Esophagus squamous epithelium (tissue), 4 donors: ENCODE measurements around the gene SLIT1.

Source experiments
- CTCF ChIP-seq, 6 experiments: fragments of 450-650 bp in 4 of 6; fragments of 200-600 bp in 2 of 6; sonication (generic) in 2 of 6; IDR thresholded peaks; one replicate each; pipeline ENCODE4 v1.5.1; 2016 to 2019; ENCODE audit warnings: antibody characterized with exemption in 6 of 6, mild to moderate bottlenecking in 4 of 6, moderate library complexity in 4 of 6
- POLR2A ChIP-seq, 4 donors: fragments of 450-650 bp; IDR thresholded peaks; one replicate each; pipeline ENCODE4 v1.6.1; 2017; ENCODE audit warnings: antibody characterized with exemption in 4 of 4, mild to moderate bottlenecking in 4 of 4, moderate library complexity in 3 of 4

- TF ChIP-seq CTCF (IDR thresholded peaks at IDR 0.05) (no peak), POLR2A (IDR thresholded peaks at IDR 0.05) (no peak)
Observed at GRCh38 chr10:97040248-97040584, 145.5 kb downstream of the SLIT1 start.
